Activated CD4-positive, alpha-beta T cell treated with anti-CD3 and anti-CD28 coated beads for 36 hours (primary cell): ENCODE data around the gene NSF. TPM values are rescaled to one million over a fixed set of nuclear protein-coding genes. Genes with fewer than 3 reads are reported as not detected.
A peak's percentile ranks its signal among the peaks of the same experiment; 100 is the strongest.
"Not testable (repeated sequence)": the region's sequence is repeated elsewhere in the genome, so short reads cannot be mapped to it uniquely, and the experiment has no call there.

Source experiments
- ATAC-seq: fragments of 200-7000 bp; cut with Tn5 transposase; one replicate; pipeline ENCODE4 v1.10.0; 2021; ENCODE audit warnings: mild to moderate bottlenecking, moderate library complexity
- CTCF ChIA-PET: fragments of 350-600 bp; sonication (Branson Sonifier 250); formaldehyde crosslinking; loops from one replicate; lab custom pipeline; 2021; ENCODE audit warnings: antibody characterized with exemption; lab: Charles Lee
- POLR2A ChIA-PET: fragments of 350-600 bp; sonication (Branson Sonifier 250); formaldehyde crosslinking; loops from one replicate; lab custom pipeline; 2021; ENCODE audit warnings: antibody characterized with exemption, inconsistent platforms; lab: Charles Lee
- DNase-seq: peaks from one replicate; pipeline ENCODE4 v3.0.0-alpha.2; 2020
- H3K27ac Mint-ChIP-seq: one replicate; pipeline ENCODE4 v1.8.0; 2021; ENCODE audit warnings: mixed read lengths
- H3K27me3 Mint-ChIP-seq: one replicate; pipeline ENCODE4 v1.8.0; 2021; ENCODE audit warnings: mixed read lengths
- H3K36me3 Mint-ChIP-seq: one replicate; pipeline ENCODE4 v1.8.0; 2021; ENCODE audit warnings: low read depth, mixed read lengths
- H3K4me1 Mint-ChIP-seq: one replicate; pipeline ENCODE4 v1.8.0; 2021; ENCODE audit warnings: mixed read lengths
- H3K4me3 Mint-ChIP-seq: one replicate; pipeline ENCODE4 v1.8.0; 2021; ENCODE audit warnings: mild to moderate bottlenecking, moderate library complexity, mixed read lengths
- H3K9me3 Mint-ChIP-seq: one replicate; pipeline ENCODE4 v1.8.0; 2021; ENCODE audit warnings: low read depth, mixed read lengths
- intact Hi-C, 2 experiments: fragments of 100-400 bp; cut with DNase I in 1 of 2; cut with micrococcal nuclease in 1 of 2; formaldehyde crosslinking; loops; one replicate each; pipeline versions ENCODE4 v1.14.2 to v1.15.1; 2022 to 2024; cut with DNase I, micrococcal nuclease
- total RNA-seq, 2 experiments: library from RNA; stranded (reverse); gene quantifications; one replicate each; pipeline ENCODE4 v1.2.3, GENCODE V29; 2021

NSF gene
- total RNA-seq, 2 experiments from 2014 or later, result 27.5 to 31.0 TPM

GRCh38 chr17:46598344-46598931, 8.0 kb downstream of the NSF start:
- intact Hi-C loops, H3K4me1 Mint-ChIP-seq, H3K9me3 Mint-ChIP-seq, CTCF ChIA-PET, POLR2A ChIA-PET, H3K36me3 Mint-ChIP-seq, H3K4me3 Mint-ChIP-seq, H3K27me3 Mint-ChIP-seq, H3K27ac Mint-ChIP-seq, DNase-seq: not testable (repeated sequence)
- ATAC-seq, result peak; percentile 79

DNA sequence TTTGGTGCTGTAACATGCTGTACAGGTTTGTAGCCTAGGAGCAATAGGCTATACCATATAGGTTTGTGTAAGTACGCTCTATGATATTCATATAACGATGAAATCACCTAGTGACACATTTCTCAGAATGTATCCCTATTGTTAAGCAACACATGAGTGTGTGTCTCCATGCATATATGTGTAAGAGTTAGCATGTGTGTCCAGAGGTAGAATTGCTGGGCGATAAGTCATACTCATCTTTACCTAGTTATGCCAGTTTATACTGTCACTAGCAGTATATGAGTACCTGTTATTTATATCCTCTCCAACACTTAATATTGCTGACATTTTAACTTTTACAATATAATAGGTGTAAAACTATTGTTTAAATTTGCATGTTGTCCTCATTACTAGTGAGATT, 10.3 kb downstream of the NSF start:
- peak; percentile 34 for ATAC-seq
- H3K27ac Mint-ChIP-seq, CTCF ChIA-PET, H3K27me3 Mint-ChIP-seq, DNase-seq, H3K9me3 Mint-ChIP-seq, H3K36me3 Mint-ChIP-seq, H3K4me3 Mint-ChIP-seq, H3K4me1 Mint-ChIP-seq, POLR2A ChIA-PET, intact Hi-C loops: not testable (repeated sequence)

DNA sequence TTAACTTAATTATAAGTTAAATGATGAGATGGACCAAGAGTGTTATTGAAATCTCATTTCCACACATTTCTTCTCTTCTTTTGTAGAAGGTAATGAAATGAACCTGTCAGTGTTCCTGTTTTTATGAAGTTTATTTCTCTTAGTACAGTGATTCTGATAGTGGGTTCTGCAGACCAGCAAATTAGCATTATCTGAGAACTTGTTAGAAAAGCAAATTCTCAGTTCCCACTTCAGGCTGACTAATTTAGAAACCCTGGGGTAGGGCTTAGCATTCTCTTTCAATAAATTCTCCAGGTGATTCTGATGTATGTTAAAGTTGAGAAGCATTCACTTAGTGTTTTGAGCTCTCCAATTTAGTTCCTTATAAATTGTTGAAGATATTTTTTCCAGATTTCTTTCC, 12.7 kb downstream of the NSF start:
- H3K9me3 Mint-ChIP-seq, H3K36me3 Mint-ChIP-seq, H3K27me3 Mint-ChIP-seq, DNase-seq, intact Hi-C loops, POLR2A ChIA-PET, H3K4me3 Mint-ChIP-seq, H3K27ac Mint-ChIP-seq, H3K4me1 Mint-ChIP-seq, CTCF ChIA-PET: not testable (repeated sequence)
- ATAC-seq, result peak; percentile 68

DNA sequence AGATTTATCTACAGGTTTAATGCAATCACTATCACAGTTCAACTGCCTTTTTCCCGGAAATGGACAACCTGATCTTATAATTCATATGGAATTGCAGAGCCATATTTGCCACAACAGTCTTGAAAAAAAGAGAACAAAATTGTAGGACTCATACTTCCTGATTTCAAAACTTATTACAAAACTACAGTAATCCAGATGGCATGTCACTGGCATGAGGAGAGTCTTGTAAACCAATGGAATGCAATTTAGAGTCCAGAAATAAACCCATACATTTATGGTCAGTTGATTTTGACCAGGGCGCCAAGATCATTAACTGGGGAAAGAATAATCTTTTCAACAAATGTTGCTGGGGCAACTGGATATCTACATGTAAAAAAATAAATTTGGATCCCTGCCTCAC, 20.8 kb downstream of the NSF start:
- H3K27me3 Mint-ChIP-seq, H3K4me1 Mint-ChIP-seq, H3K9me3 Mint-ChIP-seq, intact Hi-C loops, H3K27ac Mint-ChIP-seq, ATAC-seq, DNase-seq, H3K4me3 Mint-ChIP-seq, H3K36me3 Mint-ChIP-seq, POLR2A ChIA-PET, CTCF ChIA-PET: not testable (repeated sequence)

GRCh38 chr17:46613876-46614275, 23.4 kb downstream of the NSF start:
- POLR2A ChIA-PET, result not testable (repeated sequence)

DNA sequence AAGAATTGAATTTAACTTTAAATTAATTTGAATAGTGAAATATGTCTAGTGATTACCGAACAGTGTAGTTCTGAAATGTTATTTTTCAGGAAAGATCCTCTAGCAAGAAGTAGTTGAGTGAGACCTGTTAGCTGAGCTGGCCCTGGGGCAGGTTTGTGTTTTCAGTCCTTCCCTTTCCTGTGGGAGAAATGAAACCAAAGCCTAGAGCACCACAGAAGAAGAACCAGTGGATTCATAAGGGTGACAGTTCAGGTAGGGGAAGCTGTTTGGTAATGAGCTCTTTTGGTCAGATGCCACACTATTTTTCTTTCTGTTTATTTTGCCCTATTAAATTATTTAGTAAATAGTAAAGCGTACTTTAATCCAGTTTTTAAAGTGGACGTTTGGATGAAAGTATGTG, 26.7 kb downstream of the NSF start:
- ATAC-seq, result not testable (repeated sequence)

More at GRCh38 chr17:46613876-46614275, 23.4 kb downstream of the NSF start:
- ATAC-seq, result peak; percentile 57
- H3K4me3 Mint-ChIP-seq, H3K9me3 Mint-ChIP-seq, DNase-seq, intact Hi-C loops, CTCF ChIA-PET, H3K4me1 Mint-ChIP-seq, H3K27me3 Mint-ChIP-seq, H3K36me3 Mint-ChIP-seq, H3K27ac Mint-ChIP-seq: not testable (repeated sequence)

GRCh38 chr17:46618975-46619374, 28.5 kb downstream of the NSF start:
- DNase-seq, H3K4me1 Mint-ChIP-seq, H3K27me3 Mint-ChIP-seq, H3K36me3 Mint-ChIP-seq, H3K27ac Mint-ChIP-seq, POLR2A ChIA-PET, CTCF ChIA-PET, intact Hi-C loops, H3K9me3 Mint-ChIP-seq, H3K4me3 Mint-ChIP-seq, ATAC-seq: not testable (repeated sequence)

More for the DNA sequence above, 26.7 kb downstream of the NSF start:
- DNase-seq, H3K36me3 Mint-ChIP-seq, H3K4me3 Mint-ChIP-seq, intact Hi-C loops, H3K27me3 Mint-ChIP-seq, H3K9me3 Mint-ChIP-seq, POLR2A ChIA-PET, H3K27ac Mint-ChIP-seq, CTCF ChIA-PET, H3K4me1 Mint-ChIP-seq: not testable (repeated sequence)

GRCh38 chr17:46623790-46624189, 33.3 kb downstream of the NSF start:
- DNase-seq, H3K4me3 Mint-ChIP-seq, H3K9me3 Mint-ChIP-seq, CTCF ChIA-PET, intact Hi-C loops, H3K36me3 Mint-ChIP-seq, H3K4me1 Mint-ChIP-seq, ATAC-seq, H3K27ac Mint-ChIP-seq, POLR2A ChIA-PET, H3K27me3 Mint-ChIP-seq: not testable (repeated sequence)

DNA sequence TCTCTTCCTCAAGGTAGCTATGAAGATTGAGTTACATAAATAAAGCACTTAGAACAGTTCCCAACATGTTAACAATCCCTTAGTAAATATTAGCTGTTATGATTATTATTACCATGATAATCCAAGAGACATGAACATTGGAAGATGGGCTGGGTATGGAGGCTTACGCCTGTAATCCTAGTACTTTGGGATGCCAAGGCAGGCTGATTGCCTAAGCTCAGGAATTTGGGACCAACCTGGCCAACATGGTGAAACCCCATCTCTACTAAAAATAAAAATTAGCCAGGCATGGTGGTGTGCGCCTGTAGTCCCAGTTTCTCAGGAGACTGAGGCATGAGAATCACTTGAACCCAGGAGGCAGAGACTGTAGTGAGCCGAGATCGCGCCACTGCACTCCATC, 34.3 kb downstream of the NSF start:
- H3K36me3 Mint-ChIP-seq, POLR2A ChIA-PET, H3K27me3 Mint-ChIP-seq, H3K4me1 Mint-ChIP-seq, DNase-seq, CTCF ChIA-PET, H3K27ac Mint-ChIP-seq, ATAC-seq, H3K4me3 Mint-ChIP-seq, H3K9me3 Mint-ChIP-seq, intact Hi-C loops: not testable (repeated sequence)

- H3K4me1 Mint-ChIP-seq, POLR2A ChIA-PET, H3K9me3 Mint-ChIP-seq, intact Hi-C loops, H3K27ac Mint-ChIP-seq, H3K4me3 Mint-ChIP-seq, H3K36me3 Mint-ChIP-seq, CTCF ChIA-PET, ATAC-seq, DNase-seq, H3K27me3 Mint-ChIP-seq: not testable (repeated sequence)
These were observed 37.0 kb downstream of the NSF start for GRCh38 chr17:46627452-46627851.

- CTCF ChIA-PET, H3K27me3 Mint-ChIP-seq, POLR2A ChIA-PET, H3K9me3 Mint-ChIP-seq, H3K36me3 Mint-ChIP-seq, intact Hi-C loops, H3K4me1 Mint-ChIP-seq, H3K27ac Mint-ChIP-seq, DNase-seq, H3K4me3 Mint-ChIP-seq: not testable (repeated sequence)
- peak; percentile 94 for ATAC-seq
These were observed 38.4 kb downstream of the NSF start for GRCh38 chr17:46628753-46629436.

- H3K27ac Mint-ChIP-seq, CTCF ChIA-PET: not testable (repeated sequence)
These were observed 41.7 kb downstream of the NSF start for GRCh38 chr17:46632146-46632545.

More at GRCh38 chr17:46632146-46632545, 41.7 kb downstream of the NSF start:
- ATAC-seq, POLR2A ChIA-PET, H3K27me3 Mint-ChIP-seq, DNase-seq, H3K9me3 Mint-ChIP-seq, H3K4me1 Mint-ChIP-seq, H3K36me3 Mint-ChIP-seq, intact Hi-C loops, H3K4me3 Mint-ChIP-seq: not testable (repeated sequence)
